Activated B cell treated with CpG ODN at 0.5 μM for 24 hours (primary cell): ENCODE results near the gene TPCN1. TPM values are rescaled to one million over a fixed set of nuclear protein-coding genes. Genes with fewer than 3 reads are reported as not detected.

Experiments used
- ATAC-seq: fragments of 200-7000 bp; cut with Tn5 transposase; one replicate; pipeline ENCODE4 v1.10.0; 2021; ENCODE audit warnings: low read depth, mild to moderate bottlenecking, moderate library complexity
- CTCF ChIA-PET: fragments of 350-600 bp; sonication (Branson Sonifier 250); formaldehyde crosslinking; loops from one replicate; lab custom pipeline; 2021; ENCODE audit warnings: antibody characterized with exemption; lab: Charles Lee
- POLR2A ChIA-PET: fragments of 350-600 bp; sonication (Branson Sonifier 250); formaldehyde crosslinking; loops from one replicate; lab custom pipeline; 2021; ENCODE audit warnings: antibody characterized with exemption; lab: Charles Lee
- DNase-seq: peaks from one replicate; pipeline ENCODE4 v3.0.0; 2022
- H3K27ac Mint-ChIP-seq: one replicate; pipeline ENCODE4 v1.8.0; 2020; ENCODE audit warnings: mixed read lengths
- H3K27me3 Mint-ChIP-seq: one replicate; pipeline ENCODE4 v1.8.0; 2021; ENCODE audit warnings: mixed read lengths
- H3K36me3 Mint-ChIP-seq: one replicate; pipeline ENCODE4 v1.8.0; 2021; ENCODE audit warnings: low read depth, mixed read lengths
- H3K4me1 Mint-ChIP-seq: one replicate; pipeline ENCODE4 v1.8.0; 2021; ENCODE audit warnings: mixed read lengths
- H3K4me3 Mint-ChIP-seq: one replicate; pipeline ENCODE4 v1.8.0; 2020; ENCODE audit warnings: mild to moderate bottlenecking, mixed read lengths
- H3K9me3 Mint-ChIP-seq: one replicate; pipeline ENCODE4 v1.8.0; 2020; ENCODE audit warnings: mixed read lengths
- intact Hi-C: fragments of 100-400 bp; cut with micrococcal nuclease; formaldehyde crosslinking; loops from one replicate; pipeline ENCODE4 v1.15.1; 2024
- total RNA-seq: library from RNA; stranded (reverse); gene quantifications from 2 replicates; pipeline ENCODE4 v1.2.3, GENCODE V29; 2022
- TF ChIP-seq, protein P1 (sequence below): fragments of 200-600 bp; IDR thresholded peaks from one replicate; pipeline ENCODE4 v1.8.0; 2022; ENCODE audit warnings: antibody characterized with exemption, mild to moderate bottlenecking

The TPCN1 gene
- total RNA-seq, 1 donor from 2014 or later: 126 TPM

DNA sequence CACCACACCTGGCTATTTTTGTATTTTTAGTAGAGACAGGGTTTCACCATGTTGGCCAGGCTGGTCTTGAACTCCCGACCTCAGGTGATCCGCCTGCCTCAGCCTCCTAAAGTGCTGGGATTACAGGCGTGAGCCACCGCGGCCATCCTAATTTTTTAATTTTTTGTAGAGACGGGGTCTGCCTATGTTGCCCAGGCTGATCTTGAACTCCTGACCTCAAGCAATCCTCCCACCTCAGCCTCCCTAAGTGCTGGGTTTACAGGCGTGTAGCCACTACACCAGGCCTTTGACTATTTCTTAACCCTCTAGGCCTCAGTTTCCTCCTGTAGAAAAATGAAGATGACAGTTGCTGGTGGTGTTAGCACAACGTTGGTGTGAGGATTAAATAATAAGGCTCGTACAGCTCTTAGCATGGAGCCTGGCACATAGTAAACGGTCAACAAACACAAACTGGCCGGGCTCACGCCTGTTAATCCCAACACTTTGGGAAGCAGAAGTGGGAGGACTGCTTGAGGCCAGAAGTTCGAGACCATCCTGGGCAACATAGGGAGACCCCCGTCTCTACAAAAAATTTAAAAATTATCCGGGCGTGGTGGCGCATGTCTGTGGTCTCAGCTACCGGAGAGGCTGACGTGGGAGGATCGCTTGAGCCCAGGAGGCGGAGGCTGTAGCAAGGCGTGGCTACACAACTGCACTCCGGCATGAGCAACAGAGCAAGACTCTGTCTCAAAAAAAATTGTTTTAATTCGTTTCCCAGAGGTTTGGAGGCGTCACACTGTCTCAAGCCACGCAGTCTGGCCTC lies 37.0 kb upstream of the TPCN1 start:
- ChIA-PET CTCF (interaction anchor here (1.0 kb wide), 1 partner anchor 10 kb away, joined by 6 read pairs; no protein-coding TSS in a partner anchor), POLR2A (interaction anchor here (0.6 to 3.9 kb wide), 13 partner anchors 10 to 224 kb away, joined by 3 to 92 read pairs (median 10); partner anchors contain the start of genes OAS2 and TPCN1)
- TF ChIP-seq, protein P1, sequence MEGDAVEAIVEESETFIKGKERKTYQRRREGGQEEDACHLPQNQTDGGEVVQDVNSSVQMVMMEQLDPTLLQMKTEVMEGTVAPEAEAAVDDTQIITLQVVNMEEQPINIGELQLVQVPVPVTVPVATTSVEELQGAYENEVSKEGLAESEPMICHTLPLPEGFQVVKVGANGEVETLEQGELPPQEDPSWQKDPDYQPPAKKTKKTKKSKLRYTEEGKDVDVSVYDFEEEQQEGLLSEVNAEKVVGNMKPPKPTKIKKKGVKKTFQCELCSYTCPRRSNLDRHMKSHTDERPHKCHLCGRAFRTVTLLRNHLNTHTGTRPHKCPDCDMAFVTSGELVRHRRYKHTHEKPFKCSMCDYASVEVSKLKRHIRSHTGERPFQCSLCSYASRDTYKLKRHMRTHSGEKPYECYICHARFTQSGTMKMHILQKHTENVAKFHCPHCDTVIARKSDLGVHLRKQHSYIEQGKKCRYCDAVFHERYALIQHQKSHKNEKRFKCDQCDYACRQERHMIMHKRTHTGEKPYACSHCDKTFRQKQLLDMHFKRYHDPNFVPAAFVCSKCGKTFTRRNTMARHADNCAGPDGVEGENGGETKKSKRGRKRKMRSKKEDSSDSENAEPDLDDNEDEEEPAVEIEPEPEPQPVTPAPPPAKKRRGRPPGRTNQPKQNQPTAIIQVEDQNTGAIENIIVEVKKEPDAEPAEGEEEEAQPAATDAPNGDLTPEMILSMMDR: no peak
- Mint-ChIP-seq H3K36me3 (peaks cover 40% of the 10 kb centered on the region), H3K27me3 (no peaks in the 10 kb centered on the region), H3K4me3 (peak overlapping the region; percentile 93), H3K9me3 (no peaks in the 10 kb centered on the region), H3K27ac (peak overlapping the region; percentile 94), H3K4me1 (peaks cover 39% of the 10 kb centered on the region)
- intact Hi-C loops: loop anchor here (1.0 kb wide), 1 partner anchor 174 kb away; the partner anchor contains the start of gene PLBD2
- ATAC-seq (peak; percentile 63), DNase-seq (no peak)

DNA sequence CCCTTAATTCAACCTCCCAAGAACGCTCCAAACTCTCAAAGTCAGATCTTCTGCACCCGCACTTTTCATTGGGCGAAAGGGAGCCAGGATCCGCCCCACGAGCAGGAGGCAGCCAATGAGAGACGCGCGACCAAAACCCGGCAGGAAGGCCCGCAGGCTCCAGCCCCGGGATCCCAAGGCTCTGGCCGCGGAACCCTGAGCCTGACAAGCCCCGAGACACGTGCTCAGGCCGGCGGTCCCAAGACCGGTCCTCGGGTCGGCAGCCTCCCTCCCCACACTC lies 36.4 kb upstream of the TPCN1 start:
- TF ChIP-seq, protein P1: no peak
- DNase-seq (peak; percentile 82), ATAC-seq (peak; percentile 83)
- H3K36me3 Mint-ChIP-seq: peaks cover 37% of the 10 kb centered on the region
- intact Hi-C loops: loop anchor here (1.0 kb wide), 7 partner anchors 23 to 173 kb away; partner anchors contain the start of genes PLBD2, SLC8B1 and TPCN1
- CTCF ChIA-PET: interaction anchor here (1.6 to 1.7 kb wide), 3 partner anchors 10 to 49 kb away, joined by 4 to 8 read pairs (median 7); no protein-coding TSS in a partner anchor
- H3K4me3 Mint-ChIP-seq: peak overlapping the region; percentile 93
- peaks cover 39% of the 10 kb centered on the region for H3K4me1 Mint-ChIP-seq
- POLR2A ChIA-PET: interaction anchor here (0.6 to 3.9 kb wide), 17 partner anchors 11 to 206 kb away, joined by 3 to 92 read pairs (median 4); partner anchors contain the start of genes OAS2 and TPCN1
- H3K27ac Mint-ChIP-seq: peak overlapping the region; percentile 94
- H3K9me3 Mint-ChIP-seq: no peaks in the 10 kb centered on the region
- no peaks in the 10 kb centered on the region for H3K27me3 Mint-ChIP-seq

DNA sequence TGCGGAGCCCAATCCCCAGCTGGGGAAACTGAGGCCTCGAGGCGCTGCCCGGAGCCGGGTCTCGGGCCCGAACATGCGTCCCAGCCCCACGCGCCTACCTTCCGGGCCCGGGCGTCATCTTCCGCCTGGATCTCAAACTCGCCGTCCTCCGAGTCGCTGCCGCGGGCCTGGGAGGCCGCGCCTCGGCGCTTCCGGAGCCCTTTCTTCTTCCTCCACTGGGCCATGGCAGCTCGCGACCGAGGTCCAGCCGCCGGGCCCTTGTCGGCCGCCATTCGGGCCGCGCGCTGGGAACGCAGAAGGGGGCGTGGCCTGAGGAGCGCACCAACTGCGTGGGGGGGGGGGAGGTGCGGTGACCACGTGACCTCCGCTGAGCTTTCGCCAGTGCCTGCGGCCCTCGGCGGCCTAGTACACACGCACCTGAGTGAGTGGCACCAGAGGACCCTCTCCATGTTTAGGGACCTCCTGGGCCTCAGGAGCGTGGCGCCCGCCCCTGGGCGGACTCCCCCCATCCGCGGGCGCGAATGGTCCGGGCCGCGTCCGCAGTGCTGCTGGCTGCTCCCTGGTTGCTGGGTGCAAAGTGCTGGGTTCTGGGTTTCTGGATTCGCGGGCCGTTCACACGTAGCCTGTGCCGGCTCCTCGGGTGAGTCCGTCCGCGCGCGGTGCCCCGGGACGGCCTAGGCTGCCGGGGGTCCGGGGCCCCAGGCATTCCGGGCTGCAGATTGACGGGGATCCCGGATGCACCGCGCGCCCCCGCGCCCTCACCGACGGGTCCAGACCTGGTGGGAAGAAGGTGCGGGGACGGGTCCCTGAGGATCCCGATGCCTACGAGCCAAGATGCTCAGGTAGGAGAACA lies 35.9 kb upstream of the TPCN1 start, which contains the start of the genes DDX54 and RITA1:
Gene DDX54, minus strand, starts transcription at position 299 of the 853 bp plus-strand sequence. Its CDS starts 27 bp downstream, at position 272.
Gene RITA1, plus strand, starts transcription at position 542 of the 853 bp plus-strand sequence. CDS start 1,026 bp downstream, outside the sequence.
- TF ChIP-seq, protein P1: no peak
- ATAC-seq: peak; percentile 63
- peaks cover 39% of the 10 kb centered on the region for H3K4me1 Mint-ChIP-seq
- CTCF ChIA-PET: interaction anchor here (1.6 to 1.7 kb wide), 3 partner anchors 10 to 48 kb away, joined by 4 to 8 read pairs (median 7); no protein-coding TSS in a partner anchor
- peak; percentile 87 for DNase-seq
- H3K4me3 Mint-ChIP-seq: peak within 1 kb of the TSS; percentile 93
- H3K9me3 Mint-ChIP-seq: no peaks in the 10 kb centered on the region
- POLR2A ChIA-PET: interaction anchor here (0.6 to 3.9 kb wide), 21 partner anchors 11 to 207 kb away, joined by 3 to 92 read pairs (median 4); partner anchors contain the start of genes OAS2 and TPCN1
- H3K36me3 Mint-ChIP-seq: peaks cover 35% of the 10 kb centered on the region
- no peaks in the 10 kb centered on the region for H3K27me3 Mint-ChIP-seq
- H3K27ac Mint-ChIP-seq: peak within 1 kb of the TSS; percentile 94
- intact Hi-C loops: loop anchor here (1.0 kb wide), 6 partner anchors 23 to 150 kb away; partner anchors contain the start of genes SLC8B1 and TPCN1

DNA sequence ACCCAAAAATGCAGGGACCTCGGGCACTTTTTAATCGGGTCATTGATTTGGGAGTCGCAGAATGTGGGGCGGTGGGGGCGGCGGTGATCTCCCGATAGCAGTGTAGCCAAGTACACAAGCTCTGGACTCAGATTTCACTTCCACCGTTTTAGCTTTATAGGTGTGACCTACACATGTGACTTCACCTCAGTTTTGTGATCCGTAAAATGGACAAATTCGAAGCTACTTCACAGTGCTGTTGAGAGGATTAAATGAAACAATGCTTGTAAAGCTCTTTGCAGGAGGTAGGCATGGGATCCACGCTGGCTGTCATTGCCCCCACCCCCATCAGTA lies 35.3 kb upstream of the TPCN1 start:
- CTCF ChIA-PET: interaction anchor here (1.6 to 1.7 kb wide), 3 partner anchors 9 to 47 kb away, joined by 4 to 8 read pairs (median 7); no protein-coding TSS in a partner anchor
- Mint-ChIP-seq H3K27me3 (no peaks in the 10 kb centered on the region), H3K36me3 (peaks cover 35% of the 10 kb centered on the region), H3K4me1 (peaks cover 39% of the 10 kb centered on the region), H3K4me3 (peak overlapping the region; percentile 93), H3K9me3 (no peaks in the 10 kb centered on the region), H3K27ac (peak overlapping the region; percentile 94)
- POLR2A ChIA-PET: interaction anchor here (0.6 to 3.9 kb wide), 12 partner anchors 10 to 208 kb away, joined by 3 to 92 read pairs (median 12); partner anchors contain the start of genes OAS2 and TPCN1
- intact Hi-C loops: no loop called here
- DNase-seq (no peak), ATAC-seq (no peak)
- TF ChIP-seq, protein P1: no peak
